Keratinocyte (primary cell): ENCODE results near the gene KCNMA1. TPM values are rescaled to one million over a fixed set of nuclear protein-coding genes. Genes with fewer than 3 reads are reported as not detected.

Source experiments
- DNase-seq: peaks from one replicate; pipeline ENCODE4 v3.0.0-alpha.2; 2011; ENCODE audit warnings: low read depth, missing footprints, low spot score
- FAIRE-seq: peaks from 2 replicates; lab custom pipeline; 2011; peaks lifted over from hg19 to GRCh38; lab: Jason Lieb, UNC
- H2AFZ ChIP-seq: 2 replicates; pipeline ENCODE4 v1.6.0; 2012; ENCODE audit warnings: low read length, control low read depth, inconsistent platforms; ENCODE audit not compliant: control insufficient read depth
- H3K27ac ChIP-seq: 2 replicates; pipeline ENCODE4 v1.5.1; 2011; ENCODE audit warnings: low read length; ENCODE audit not compliant: control insufficient read depth, insufficient read depth
- H3K27me3 ChIP-seq: 3 replicates; pipeline ENCODE4 v1.6.0; 2011; ENCODE audit warnings: low read length; ENCODE audit not compliant: control insufficient read depth, insufficient read depth; ENCODE audit errors: extremely low read depth
- H3K36me3 ChIP-seq, 2 experiments: 2 replicates in 1 of 2; 3 replicates in 1 of 2; pipeline ENCODE4 v1.5.1; 2011; ENCODE audit warnings: low read length in 2 of 2, mild to moderate bottlenecking in 1 of 2; ENCODE audit not compliant: control insufficient read depth in 2 of 2, insufficient read depth in 2 of 2; ENCODE audit errors: extremely low read depth in 1 of 2
- H3K4me1 ChIP-seq: 3 replicates; pipeline ENCODE4 v1.5.1; 2011; ENCODE audit warnings: low read length; ENCODE audit not compliant: control insufficient read depth, insufficient read depth; ENCODE audit errors: extremely low read depth
- H3K4me2 ChIP-seq: 3 replicates; pipeline ENCODE4 v1.6.0; 2011; ENCODE audit warnings: low read depth, low read length; ENCODE audit not compliant: control insufficient read depth, insufficient read depth; ENCODE audit errors: extremely low read depth
- H3K4me3 ChIP-seq, 3 experiments: fragments of 200-600 bp in 1 of 3; sonication (generic) in 1 of 3; 2 replicates in 2 of 3; 3 replicates in 1 of 3; pipeline ENCODE4 v1.5.1; 2011 to 2016; ENCODE audit warnings: low read length in 3 of 3, mild to moderate bottlenecking in 3 of 3, control low read depth in 2 of 3, inconsistent platforms in 1 of 3, low read depth in 1 of 3, mixed read lengths in 1 of 3, mixed run types in 1 of 3, moderate library complexity in 1 of 3; ENCODE audit not compliant: control insufficient read depth in 2 of 3, insufficient read depth in 2 of 3; ENCODE audit errors: extremely low read depth in 1 of 3
- H3K79me2 ChIP-seq: 2 replicates; pipeline ENCODE4 v1.6.0; 2012; ENCODE audit warnings: low read length; ENCODE audit not compliant: control insufficient read depth, insufficient read depth
- H3K9ac ChIP-seq: 3 replicates; pipeline ENCODE4 v1.6.0; 2011; ENCODE audit warnings: low read length; ENCODE audit not compliant: control insufficient read depth, insufficient read depth; ENCODE audit errors: extremely low read depth
- H3K9me1 ChIP-seq: 3 replicates; pipeline ENCODE4 v1.6.0; 2011; ENCODE audit warnings: low read length; ENCODE audit not compliant: control insufficient read depth, insufficient read depth; ENCODE audit errors: extremely low read depth
- H3K9me3 ChIP-seq: 2 replicates; pipeline ENCODE4 v1.5.1; 2012; ENCODE audit warnings: low read depth, low read length; ENCODE audit not compliant: control insufficient read depth
- H4K20me1 ChIP-seq: 3 replicates; pipeline ENCODE4 v1.6.0; 2011; ENCODE audit warnings: low read length; ENCODE audit not compliant: control insufficient read depth, insufficient read depth; ENCODE audit errors: extremely low read depth
- CTCF ChIP-seq, 3 experiments: IDR thresholded peaks in 1 of 3; conservative IDR thresholded peaks in 1 of 3; optimal IDR thresholded peaks in 1 of 3; 2 replicates in 2 of 3; 3 replicates in 1 of 3; pipeline versions ENCODE3 to v1.5.1; 2011; ENCODE audit warnings: low read length in 3 of 3, mild to moderate bottlenecking in 3 of 3, moderate library complexity in 2 of 3, control low read depth in 1 of 3, inconsistent platforms in 1 of 3; ENCODE audit not compliant: insufficient read depth in 2 of 3; ENCODE audit errors: extremely low read depth in 1 of 3
- EZH2 ChIP-seq: IDR thresholded peaks from one replicate; pipeline ENCODE4 v1.6.1; 2012; ENCODE audit warnings: inconsistent platforms, mild to moderate bottlenecking, low read length, moderate library complexity
- dilution Hi-C: fragments of 300-500 bp; cut with MboI; formaldehyde crosslinking; loops from one replicate; pipeline ENCODE4 v1.7.0; 2020; ENCODE audit warnings: low sequenced_read_pairs; ENCODE audit not compliant: extremely low pct_ligation_motif_present
- polyA plus RNA-seq, 5 experiments: library from polyadenylated mRNA; depleted of rRNA in 3 of 5; stranded (reverse) in 3 of 5; stranded (forward) in 1 of 5; unstranded in 1 of 5; fragments of >200 nt; gene quantifications; 1 replicate in 1 of 5; 2 replicates in 3 of 5; 3 replicates in 1 of 5; pipeline versions ENCODE4 v1.2.1 to v1.2.3, GENCODE V29; 2011 to 2012; ENCODE audit warnings: missing spikeins in 2 of 5, low read depth in 1 of 5, low replicate concordance in 1 of 5

Gene KCNMA1
- polyA plus RNA-seq, 1 donor (not counting 4 experiments of a cell fraction or from before 2014, with no cell fraction given) = 6.3 TPM

GRCh38 chr10:77244746-77245145 is 392.9 kb downstream of the KCNMA1 start:
- Histone ChIP-seq H3K36me3 (no peaks in the 10 kb centered on the region), H3K9ac (no peak overlapping the region), H3K4me3 (no peak overlapping the region), H4K20me1 (no peaks in the 10 kb centered on the region), H3K4me2 (no peak overlapping the region), H3K4me1 (peaks cover 9% of the 10 kb centered on the region), H3K9me1 (no peaks in the 10 kb centered on the region), H3K27me3 (no peaks in the 10 kb centered on the region), H3K9me3 (no peaks in the 10 kb centered on the region), H3K79me2 (no peaks in the 10 kb centered on the region), H2AFZ (no peak overlapping the region), H3K27ac (no peak overlapping the region)
- FAIRE-seq (no peak), DNase-seq (no peak)
- dilution Hi-C loops = no loop called here
- TF ChIP-seq CTCF (optimal IDR thresholded peaks at IDR 0.05 in 1 of 3, IDR thresholded peaks at IDR 0.05 in 1 of 3, conservative IDR thresholded peaks at IDR 0.05 in 1 of 3; ENCODE audit: extremely low read depth in 1 of 3, insufficient read depth in 2 of 3, low read length in 3 of 3) = no peak
- no peak for TF ChIP-seq EZH2

GRCh38 chr10:77244286-77244685 is 393.3 kb downstream of the KCNMA1 start:
- Histone ChIP-seq H3K4me2 (no peak overlapping the region), H3K27ac (no peak overlapping the region), H3K4me1 (peaks cover 9% of the 10 kb centered on the region), H3K9ac (no peak overlapping the region), H3K9me3 (no peaks in the 10 kb centered on the region), H3K36me3 (no peaks in the 10 kb centered on the region), H3K4me3 (no peak overlapping the region), H3K79me2 (no peaks in the 10 kb centered on the region), H3K9me1 (no peaks in the 10 kb centered on the region), H4K20me1 (no peaks in the 10 kb centered on the region), H3K27me3 (no peaks in the 10 kb centered on the region), H2AFZ (no peak overlapping the region)
- DNase-seq (no peak), FAIRE-seq (no peak)
- TF ChIP-seq CTCF (optimal IDR thresholded peaks at IDR 0.05 in 1 of 3, IDR thresholded peaks at IDR 0.05 in 1 of 3, conservative IDR thresholded peaks at IDR 0.05 in 1 of 3; ENCODE audit: extremely low read depth in 1 of 3, insufficient read depth in 2 of 3, low read length in 3 of 3) = no peak
- TF ChIP-seq EZH2 = no peak
- dilution Hi-C loops = no loop called here
